SK-N-SH treated with all-trans-retinoic acid at 6 μM for 48 hours (cell line): ENCODE data around the gene MYO16.

Source experiments
- BACH2 ChIP-seq: fragments of 250-450 bp; sonication (Bioruptor Pico); IDR thresholded peaks from 2 replicates; pipeline ENCODE4 v1.9.0; 2021; ENCODE audit warnings: mild to moderate bottlenecking, borderline replicate concordance
- ISL1 ChIP-seq: fragments of 250-450 bp; sonication (Bioruptor Pico); IDR thresholded peaks from 2 replicates; pipeline ENCODE4 v2.1.2; 2022; ENCODE audit warnings: mild to moderate bottlenecking, moderate library complexity
- PATZ1 ChIP-seq: fragments of 250-450 bp; sonication (Bioruptor Pico); IDR thresholded peaks from 2 replicates; pipeline ENCODE4 v1.8.0; 2020; ENCODE audit warnings: mild to moderate bottlenecking, moderate library complexity, borderline replicate concordance
- PPARA ChIP-seq: fragments of 250-450 bp; sonication (Bioruptor Pico); IDR thresholded peaks from 2 replicates; pipeline ENCODE4 v1.5.0; 2020; ENCODE audit warnings: mild to moderate bottlenecking, borderline replicate concordance
- ZFP3 ChIP-seq: fragments of 250-450 bp; sonication (Bioruptor Pico); IDR thresholded peaks from 2 replicates; pipeline ENCODE4 v1.5.0; 2020; ENCODE audit warnings: mild to moderate bottlenecking, moderate library complexity
- ZNF70 ChIP-seq: fragments of 450-650 bp; formaldehyde crosslinking; IDR thresholded peaks from 2 replicates; pipeline ENCODE4 v1.5.0; 2020; ENCODE audit warnings: mild to moderate bottlenecking, moderate library complexity

GRCh38 chr13:108645376-108645775 is 16.0 kb downstream of the MYO16 start:
- TF ChIP-seq ZFP3 (CRISPR knock-in tag), result no peak
- no peak for TF ChIP-seq PATZ1 (CRISPR knock-in tag)
- no peak for TF ChIP-seq PPARA (CRISPR knock-in tag)
- TF ChIP-seq ZNF70 (CRISPR knock-in tag), result no peak
- TF ChIP-seq ISL1 (CRISPR knock-in tag), result no peak
- no peak for TF ChIP-seq BACH2 (CRISPR knock-in tag)
